Esophagus squamous epithelium (tissue), 4 donors: ENCODE data around the gene CARF.

Experiments used
- CTCF ChIP-seq, 6 experiments: fragments of 450-650 bp in 4 of 6; fragments of 200-600 bp in 2 of 6; sonication (generic) in 2 of 6; IDR thresholded peaks; one replicate each; pipeline ENCODE4 v1.5.1; 2016 to 2019; ENCODE audit warnings: antibody characterized with exemption in 6 of 6, mild to moderate bottlenecking in 4 of 6, moderate library complexity in 4 of 6
- POLR2A ChIP-seq, 4 donors: fragments of 450-650 bp; IDR thresholded peaks; one replicate each; pipeline ENCODE4 v1.6.1; 2017; ENCODE audit warnings: antibody characterized with exemption in 4 of 4, mild to moderate bottlenecking in 4 of 4, moderate library complexity in 3 of 4

- TF ChIP-seq CTCF (IDR thresholded peaks at IDR 0.05) (no peak), POLR2A (IDR thresholded peaks at IDR 0.05) (no peak)
Observed at GRCh38 chr2:203016716-203017115, 104.6 kb downstream of the CARF start.
